GM10248 (cell line): ENCODE results near the gene PPA2.

Experiments used
- CTCF ChIA-PET: fragments of 300-600 bp; sonication (Branson Sonifier 250); formaldehyde crosslinking; extraction: SDS; loops from one replicate; lab custom pipeline; 2021; ENCODE audit warnings: antibody characterized with exemption; lab: Yijun Ruan, JAX
- POLR2A ChIA-PET: fragments of 350-650 bp; sonication (Branson Sonifier 250); formaldehyde crosslinking; extraction: SDS; loops from one replicate; lab custom pipeline; 2020; ENCODE audit warnings: antibody characterized with exemption; lab: Yijun Ruan, JAX
- DNase-seq: peaks from one replicate; pipeline ENCODE4 v3.0.0; 2012; ENCODE audit errors: extremely low spot score
- CTCF ChIP-seq: IDR thresholded peaks from 2 replicates; pipeline ENCODE4 v1.5.1; 2012; ENCODE audit warnings: mild to moderate bottlenecking, low read depth; ENCODE audit errors: extremely low read depth, missing control alignments, control extremely low read depth

Gene PPA2

GRCh38 chr4:105503484-105503883 is 29.6 kb upstream of the PPA2 start:
- CTCF ChIA-PET = interaction anchor here (1.0 to 1.5 kb wide), 3 partner anchors 24 to 34 kb away, joined by 3 to 6 read pairs (median 3); partner anchors contain the start of gene PPA2
- POLR2A ChIA-PET = no interaction called here
- TF ChIP-seq CTCF = no peak
- DNase-seq = no peak

- POLR2A ChIA-PET = no interaction called here
- peak; percentile 15 for TF ChIP-seq CTCF
- DNase-seq = no peak
- CTCF ChIA-PET = interaction anchor here (0.8 to 2.1 kb wide), 10 partner anchors 9 to 429 kb away, joined by 3 to 9 read pairs (median 4); partner anchors contain the start of gene PPA2
Measured at GRCh38 chr4:105496899-105497298, 23.0 kb upstream of the PPA2 start.

GRCh38 chr4:105495667-105496066 is 21.8 kb upstream of the PPA2 start:
- no peak for DNase-seq
- CTCF ChIA-PET = interaction anchor here (0.8 to 2.1 kb wide), 4 partner anchors 11 to 220 kb away, joined by 3 to 9 read pairs (median 5); partner anchors contain the start of gene PPA2

GRCh38 chr4:105490523-105490922 is 16.7 kb upstream of the PPA2 start:
- CTCF ChIA-PET = interaction anchor here (0.6 kb wide), 1 partner anchor 23 kb away, joined by 3 read pairs; no protein-coding TSS in a partner anchor

More at GRCh38 chr4:105495667-105496066, 21.8 kb upstream of the PPA2 start:
- TF ChIP-seq CTCF = no peak
- POLR2A ChIA-PET = no interaction called here

GRCh38 chr4:105483840-105484239 is 10.0 kb upstream of the PPA2 start:
- POLR2A ChIA-PET = no interaction called here
- TF ChIP-seq CTCF = no peak
- no peak for DNase-seq
- CTCF ChIA-PET = no interaction called here

More at GRCh38 chr4:105490523-105490922, 16.7 kb upstream of the PPA2 start:
- DNase-seq = no peak
- POLR2A ChIA-PET = no interaction called here
- no peak for TF ChIP-seq CTCF

- TF ChIP-seq CTCF = peak; percentile 91
- no peak for DNase-seq
- POLR2A ChIA-PET = interaction anchor here (0.6 to 1.5 kb wide), 4 partner anchors 9 to 415 kb away, joined by 3 to 4 read pairs (median 3); no protein-coding TSS in a partner anchor
- CTCF ChIA-PET = interaction anchor here (0.7 to 3.0 kb wide), 61 partner anchors 8 to 1452 kb away, joined by 3 to 24 read pairs (median 4); partner anchors contain the start of gene TET2
Measured at GRCh38 chr4:105474099-105474518, 247 bp upstream of the PPA2 start.
